Muscle layer of colon (tissue), 2 donors: ENCODE data around the gene APEH.

Experiments used
- H3K27ac ChIP-seq: one replicate; pipeline ENCODE4 v1.7.0; 2013; ENCODE audit warnings: low read depth, mild to moderate bottlenecking, low read length, moderate library complexity
- H3K27me3 ChIP-seq, 2 donors: one replicate each; pipeline ENCODE4 v1.7.0; 2013; ENCODE audit warnings: low read length in 2 of 2, mild to moderate bottlenecking in 2 of 2; ENCODE audit not compliant: insufficient read depth in 2 of 2, control insufficient read depth in 1 of 2
- H3K36me3 ChIP-seq: one replicate; pipeline ENCODE4 v1.7.0; 2013; ENCODE audit warnings: mild to moderate bottlenecking, low read length; ENCODE audit not compliant: insufficient read depth
- H3K4me1 ChIP-seq: one replicate; pipeline ENCODE4 v1.7.0; 2013; ENCODE audit warnings: mild to moderate bottlenecking, low read length; ENCODE audit not compliant: insufficient read depth
- H3K4me3 ChIP-seq, 2 donors: one replicate each; pipeline ENCODE4 v1.7.0; 2013; ENCODE audit warnings: low read length in 2 of 2, low read depth in 1 of 2, mild to moderate bottlenecking in 1 of 2, moderate library complexity in 1 of 2
- H3K9ac ChIP-seq: one replicate; pipeline ENCODE4 v1.7.0; 2013; ENCODE audit warnings: low read length
- H3K9me3 ChIP-seq: one replicate; pipeline ENCODE4 v1.7.0; 2013; ENCODE audit warnings: mild to moderate bottlenecking, low read length
- donor health status: abdominal sarcoma.
- donor health status: Adenocarcinoma of cecum.

Gene APEH

DNA sequence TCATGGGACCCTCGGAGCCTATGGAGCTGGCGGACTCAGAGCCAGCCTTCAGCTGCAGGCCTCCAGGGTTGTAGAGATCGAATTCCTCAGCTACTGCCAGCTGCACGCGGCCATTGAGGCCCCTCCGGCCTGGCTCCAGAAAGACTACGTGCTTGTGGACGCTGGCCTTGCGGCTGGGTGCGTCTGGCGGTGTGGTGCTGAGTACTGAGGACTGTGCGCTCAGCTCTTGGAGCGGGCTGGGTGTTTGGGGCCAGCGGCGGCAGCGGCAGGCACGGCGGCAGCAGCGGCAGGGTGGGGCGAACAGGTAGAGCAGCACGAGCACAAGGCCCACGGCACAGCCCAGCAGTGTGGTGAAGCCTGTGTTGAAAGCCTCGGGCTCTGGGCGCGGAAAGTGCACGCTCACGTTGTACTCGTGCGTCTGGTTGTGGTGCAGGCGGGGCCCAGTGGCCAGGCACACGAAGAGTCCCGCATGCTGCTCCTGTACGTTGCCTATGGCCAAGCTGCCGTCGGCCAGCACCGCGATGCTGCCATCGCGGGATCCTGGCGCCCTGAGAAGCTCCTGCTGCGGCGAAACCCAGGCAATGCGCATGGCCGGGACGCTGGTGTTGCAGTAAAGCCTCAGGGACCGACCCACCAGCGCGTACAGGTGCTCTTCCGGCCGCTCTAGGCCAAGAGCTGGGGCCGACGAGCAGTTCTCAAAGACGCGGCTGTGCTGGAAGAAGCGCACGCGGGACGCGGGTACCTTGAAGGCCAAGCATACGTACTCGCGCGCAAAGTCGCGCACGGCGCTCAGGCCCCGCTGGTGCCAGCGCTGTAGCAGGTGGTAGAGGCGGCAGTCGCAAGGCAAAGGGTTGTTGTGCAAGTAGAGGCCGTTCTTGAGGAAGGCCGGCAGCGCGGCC is 44.1 kb downstream of the APEH start:
- Histone ChIP-seq H3K27ac (no peak overlapping the region), H3K4me3 (peak overlapping the region in 1 of 2 donors; percentile 60), H3K36me3 (peaks cover 28% of the 10 kb centered on the region), H3K9me3 (no peaks in the 10 kb centered on the region), H3K4me1 (peaks cover 19% of the 10 kb centered on the region), H3K27me3 (no peaks in the 10 kb centered on the region), H3K9ac (no peak overlapping the region)

DNA sequence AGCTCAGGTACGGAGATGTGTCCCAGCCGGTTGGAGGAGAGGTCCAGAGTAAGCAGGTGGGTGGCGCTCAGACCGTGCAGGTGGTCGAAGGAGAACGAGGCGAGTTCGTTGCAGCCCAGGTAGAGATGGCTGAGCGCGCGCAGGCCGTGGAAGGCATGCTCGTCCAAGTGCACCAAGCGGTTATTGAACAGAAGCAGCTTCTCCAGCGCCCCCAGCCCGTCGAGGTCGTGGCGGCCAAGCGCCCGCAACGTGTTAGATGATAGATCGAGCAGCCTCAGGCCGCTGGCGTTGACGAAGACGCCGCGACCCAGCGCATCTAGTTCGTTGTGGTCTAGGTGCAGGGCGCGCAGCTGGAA is 44.7 kb downstream of the APEH start:
- Histone ChIP-seq H3K27ac (no peak overlapping the region), H3K36me3 (peaks cover 28% of the 10 kb centered on the region), H3K27me3 (no peaks in the 10 kb centered on the region), H3K9me3 (no peaks in the 10 kb centered on the region), H3K9ac (no peak overlapping the region), H3K4me1 (peaks cover 22% of the 10 kb centered on the region), H3K4me3 (peak overlapping the region; percentile 55 to 60)

DNA sequence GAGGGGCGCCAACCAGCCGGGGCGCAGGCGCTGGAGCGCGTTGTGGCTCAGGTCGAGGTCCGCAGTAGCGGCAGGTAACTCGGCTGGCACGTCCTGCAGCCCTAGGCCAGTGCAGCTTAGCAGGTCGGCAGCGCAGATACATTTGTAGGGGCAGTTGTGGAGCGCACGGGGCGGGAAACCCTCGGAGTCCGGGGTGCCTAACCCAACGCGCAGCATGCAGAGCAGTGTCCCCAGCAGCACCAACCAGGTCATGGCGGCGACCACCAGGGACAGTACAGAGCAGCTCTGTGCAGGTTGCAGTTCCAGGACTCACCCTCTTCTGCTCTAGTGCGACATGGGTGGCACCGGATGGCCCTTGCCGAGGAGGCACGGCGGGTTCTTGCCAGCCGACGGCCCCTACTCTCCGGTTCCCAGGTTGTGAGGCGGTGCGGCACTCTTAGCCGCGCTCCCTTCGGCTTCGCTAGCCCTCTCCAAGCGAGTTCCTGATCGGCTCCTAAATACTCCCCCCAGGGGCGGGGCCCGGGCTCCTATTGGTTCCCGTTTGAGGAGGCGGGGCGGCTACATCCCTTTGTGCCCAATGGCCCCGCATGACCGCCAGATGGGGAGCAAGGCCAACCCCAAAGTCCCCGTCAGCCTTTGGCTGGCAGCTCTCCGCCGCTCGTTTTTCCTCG is 45.2 kb downstream of the APEH start, which contains the start of gene AMIGO3:
TSS of gene AMIGO3 (minus strand) at position 471 of the 671 bp plus-strand sequence. CDS start at position 252, 219 bp downstream.
- no peak within 1 kb of the TSS for H3K9ac ChIP-seq
- H3K4me1 ChIP-seq = peaks cover 23% of the 10 kb centered on the region
- H3K9me3 ChIP-seq = no peaks in the 10 kb centered on the region
- H3K27ac ChIP-seq = no peak within 1 kb of the TSS
- peaks cover 28% of the 10 kb centered on the region for H3K36me3 ChIP-seq
- H3K4me3 ChIP-seq = peak within 1 kb of the TSS; percentile 55 to 60
- no peaks in the 10 kb centered on the region for H3K27me3 ChIP-seq

- Histone ChIP-seq H3K4me1 (peaks cover 28% of the 10 kb centered on the region), H3K27me3 (no peaks in the 10 kb centered on the region), H3K4me3 (no peak overlapping the region), H3K36me3 (peaks cover 30% of the 10 kb centered on the region), H3K27ac (no peak overlapping the region), H3K9ac (no peak overlapping the region), H3K9me3 (no peaks in the 10 kb centered on the region)
These were observed 46.9 kb downstream of the APEH start for GRCh38 chr3:49720855-49721595.

- no peak overlapping the region for H3K27ac ChIP-seq
- H3K9me3 ChIP-seq = no peaks in the 10 kb centered on the region
- no peaks in the 10 kb centered on the region for H3K27me3 ChIP-seq
- peaks cover 28% of the 10 kb centered on the region for H3K4me1 ChIP-seq
- H3K9ac ChIP-seq = no peak overlapping the region
- peaks cover 30% of the 10 kb centered on the region for H3K36me3 ChIP-seq
- no peak overlapping the region for H3K4me3 ChIP-seq
These were observed 47.4 kb downstream of the APEH start for GRCh38 chr3:49721596-49721895.

DNA sequence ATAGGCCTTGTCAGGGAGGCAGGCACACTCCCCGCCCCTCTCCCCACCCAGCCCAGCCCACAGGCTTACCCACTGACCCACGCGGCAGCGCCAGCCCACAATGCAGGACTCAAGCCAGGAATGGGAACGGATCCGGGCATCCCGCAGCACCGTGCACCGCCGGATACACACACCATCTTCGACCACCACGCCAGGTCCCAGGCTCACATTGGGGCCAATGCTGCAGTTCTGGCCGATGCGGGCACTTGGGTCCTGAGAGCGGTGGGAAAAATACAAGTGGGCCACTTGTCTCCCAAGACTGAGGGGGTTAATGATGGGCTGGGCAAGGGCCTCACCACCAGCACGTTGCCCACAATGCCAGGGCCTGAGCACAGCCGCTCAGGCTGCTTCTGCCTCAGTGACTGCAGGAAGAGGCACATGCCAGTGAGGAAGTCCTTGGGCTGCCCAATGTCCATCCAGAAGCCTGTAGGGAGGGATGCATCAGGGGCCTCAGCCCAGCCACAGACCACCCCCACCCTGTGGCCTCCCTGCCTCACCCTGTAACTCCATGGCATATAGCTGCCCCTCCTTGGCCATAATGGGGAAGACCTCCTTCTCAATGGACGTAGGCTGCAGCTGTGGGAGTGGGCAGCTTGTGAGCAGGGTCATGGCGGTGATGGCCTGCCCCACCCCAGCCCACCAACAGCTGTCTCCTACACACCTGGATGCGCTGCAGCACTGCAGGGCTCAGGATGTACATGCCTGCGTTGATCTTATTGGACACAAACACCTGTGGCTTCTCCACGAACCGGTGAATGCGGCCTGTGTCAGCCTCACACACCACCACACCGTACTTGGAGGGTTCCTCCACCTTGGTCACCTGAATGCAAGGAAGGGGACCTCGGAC is 48.0 kb downstream of the APEH start:
- no peaks in the 10 kb centered on the region for H3K9me3 ChIP-seq
- no peaks in the 10 kb centered on the region for H3K27me3 ChIP-seq
- no peak overlapping the region for H3K27ac ChIP-seq
- H3K4me1 ChIP-seq = peaks cover 28% of the 10 kb centered on the region
- H3K36me3 ChIP-seq = peaks cover 36% of the 10 kb centered on the region
- no peak overlapping the region for H3K4me3 ChIP-seq
- no peak overlapping the region for H3K9ac ChIP-seq

- no peaks in the 10 kb centered on the region for H3K27me3 ChIP-seq
- peak overlapping the region; percentile 92 for H3K9ac ChIP-seq
- H3K9me3 ChIP-seq = no peaks in the 10 kb centered on the region
- peak overlapping the region; percentile 94 for H3K4me3 ChIP-seq
- peaks cover 44% of the 10 kb centered on the region for H3K36me3 ChIP-seq
- peaks cover 28% of the 10 kb centered on the region for H3K4me1 ChIP-seq
- H3K27ac ChIP-seq = peak overlapping the region; percentile 87
These were observed 48.7 kb downstream of the APEH start for GRCh38 chr3:49722896-49723295.

DNA sequence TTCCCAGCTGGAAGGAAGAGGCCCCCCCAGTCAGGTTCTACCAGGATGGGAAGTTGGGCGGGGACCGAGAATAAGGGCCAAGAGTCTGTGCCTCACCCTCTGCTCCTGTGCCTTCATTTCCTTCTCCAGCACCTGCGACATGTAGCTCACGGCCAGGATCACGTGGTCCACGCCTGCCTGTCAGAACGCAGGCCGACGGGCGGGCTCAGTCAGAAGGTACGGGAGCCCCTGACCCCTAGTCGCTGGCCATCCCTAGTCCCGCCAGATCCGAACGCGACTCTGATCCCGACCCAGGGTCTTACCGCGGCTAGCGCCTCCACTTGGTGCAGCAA is 49.1 kb downstream of the APEH start:
- peaks cover 28% of the 10 kb centered on the region for H3K4me1 ChIP-seq
- H3K9me3 ChIP-seq = no peaks in the 10 kb centered on the region
- peak overlapping the region; percentile 94 for H3K4me3 ChIP-seq
- H3K36me3 ChIP-seq = peaks cover 47% of the 10 kb centered on the region
- peak overlapping the region; percentile 92 for H3K9ac ChIP-seq
- H3K27ac ChIP-seq = peak overlapping the region; percentile 87
- H3K27me3 ChIP-seq = no peaks in the 10 kb centered on the region

GRCh38 chr3:49723628-49724551 is 49.7 kb downstream of the APEH start, which contains the start of gene GMPPB:
Gene GMPPB (minus strand): TSS chr3:49723951. CDS start chr3:49723726, 225 bp downstream.
- peak within 1 kb of the TSS; percentile 94 for H3K4me3 ChIP-seq
- H3K9me3 ChIP-seq = no peaks in the 10 kb centered on the region
- peaks cover 48% of the 10 kb centered on the region for H3K36me3 ChIP-seq
- H3K4me1 ChIP-seq = peaks cover 21% of the 10 kb centered on the region
- H3K9ac ChIP-seq = peak within 1 kb of the TSS; percentile 92
- no peaks in the 10 kb centered on the region for H3K27me3 ChIP-seq
- peak within 1 kb of the TSS; percentile 96 for H3K27ac ChIP-seq

- Histone ChIP-seq H3K27me3 (no peaks in the 10 kb centered on the region), H3K4me1 (peaks cover 19% of the 10 kb centered on the region), H3K36me3 (peaks cover 48% of the 10 kb centered on the region), H3K9ac (peak overlapping the region; percentile 44), H3K4me3 (peak overlapping the region; percentile 50 to 61), H3K27ac (peak overlapping the region; percentile 96), H3K9me3 (no peaks in the 10 kb centered on the region)
These were observed 50.4 kb downstream of the APEH start for GRCh38 chr3:49724586-49724985.
